ENCODE measurements around the gene PPP1R3A.

- no peak for TF ChIP-seq CTCF (IDR thresholded peaks at IDR 0.05)
- no peak for TF ChIP-seq POLR2AphosphoS5 (IDR thresholded peaks at IDR 0.05; ENCODE audit: low read depth, low read length)
- no peak for TF ChIP-seq SIN3A (IDR thresholded peaks at IDR 0.05; ENCODE audit: borderline replicate concordance, insufficient read depth, low read depth, low read length)
- TF ChIP-seq REST (IDR thresholded peaks at IDR 0.05; ENCODE audit: insufficient read depth in 1 of 2, low read depth in 2 of 2, low read length in 1 of 2), result no peak
- no peak for TF ChIP-seq TCF7L2 (IDR thresholded peaks at IDR 0.05; ENCODE audit: low read depth, low read length)
Measured at GRCh38 chr7:113936535-113936934, 17.7 kb upstream of the PPP1R3A start.
